CD4-positive, alpha-beta T cell treated with Interleukin-21 for 1 hour (primary cell): Measurements from ENCODE around the gene KCNA3.
A peak's percentile ranks its signal among the peaks of the same experiment; 100 is the strongest.

Experiments
- DNase-seq: peaks from one replicate; pipeline ENCODE4 v3.0.0-alpha.2; 2020

Gene KCNA3

DNA sequence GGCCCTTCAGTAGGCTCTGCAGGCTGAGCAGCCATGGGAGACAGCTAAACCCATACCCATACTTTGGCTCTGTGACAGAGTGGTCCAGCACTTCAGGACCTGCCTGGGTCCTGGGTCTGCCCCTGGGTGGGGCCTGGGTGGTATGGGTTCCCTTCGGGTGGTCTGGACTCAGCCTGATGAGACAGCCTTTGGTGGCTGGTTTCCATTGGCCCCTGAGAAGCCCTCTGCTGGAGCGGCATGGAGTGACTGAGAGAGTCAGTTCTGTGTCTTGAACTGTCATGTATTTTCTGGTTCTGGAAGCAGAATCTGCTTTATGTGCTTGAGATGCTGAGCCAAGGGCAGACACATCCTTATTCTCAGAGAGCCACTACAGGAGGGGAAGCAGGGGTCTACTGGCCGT, 37.3 kb downstream of the KCNA3 start:
- no peak for DNase-seq

DNA sequence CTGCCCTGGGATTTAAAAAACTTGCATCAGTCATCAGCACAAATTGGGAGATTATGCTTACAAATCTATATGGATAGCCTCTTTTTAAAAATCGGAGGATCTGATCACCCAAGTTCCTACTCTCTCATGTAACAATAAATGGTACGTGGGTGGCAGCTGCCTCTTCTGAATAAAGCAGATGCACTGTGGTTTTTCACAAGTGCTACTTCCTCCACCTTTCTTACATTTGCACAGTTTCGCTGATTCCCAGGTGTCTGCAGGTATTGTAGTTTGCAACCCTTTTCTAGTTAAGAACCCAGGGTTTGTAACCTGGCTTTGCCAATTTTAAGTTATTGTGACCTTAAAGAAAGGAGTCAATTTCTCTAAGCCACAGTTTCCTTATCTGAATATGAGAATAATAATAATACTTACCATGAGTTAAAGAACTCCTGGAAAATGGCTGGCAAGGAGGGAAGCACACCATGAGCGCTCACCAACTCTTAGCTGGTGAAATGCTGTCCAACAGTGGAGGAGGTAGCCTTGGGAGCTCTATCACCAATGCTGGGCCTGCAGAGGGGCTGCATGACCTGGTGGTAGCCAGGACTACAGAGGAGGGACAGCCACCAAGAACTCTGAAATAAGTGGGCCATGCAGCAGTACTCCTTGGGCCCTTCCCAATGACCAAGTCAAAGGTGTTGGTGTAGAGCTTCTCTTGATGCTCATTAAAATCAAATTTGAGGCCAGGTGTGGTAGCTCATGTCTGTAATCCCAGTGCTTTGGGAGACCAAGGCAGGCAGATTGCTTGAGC, 38.4 kb downstream of the KCNA3 start:
- DNase-seq: peak; percentile 50

DNA sequence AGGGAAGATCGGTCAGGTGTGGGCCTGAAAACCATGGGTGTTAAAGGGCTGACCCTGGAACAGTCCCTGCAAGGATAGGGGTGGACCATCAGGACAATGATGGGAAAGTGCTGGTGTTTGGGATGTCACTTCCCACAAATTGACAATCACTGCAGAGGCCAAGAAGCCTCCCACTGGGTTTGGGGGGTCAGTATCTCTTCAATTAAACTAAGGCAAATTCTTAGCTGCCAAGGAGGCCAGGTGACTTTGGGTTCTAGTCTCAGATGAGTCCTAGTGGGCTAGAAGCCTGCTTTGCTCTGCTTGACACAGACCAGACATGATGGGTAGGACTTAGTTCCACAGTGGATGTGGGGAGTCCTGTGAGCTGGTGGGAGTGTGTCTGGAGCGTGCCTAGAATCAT, 39.3 kb downstream of the KCNA3 start:
- no peak for DNase-seq

DNA sequence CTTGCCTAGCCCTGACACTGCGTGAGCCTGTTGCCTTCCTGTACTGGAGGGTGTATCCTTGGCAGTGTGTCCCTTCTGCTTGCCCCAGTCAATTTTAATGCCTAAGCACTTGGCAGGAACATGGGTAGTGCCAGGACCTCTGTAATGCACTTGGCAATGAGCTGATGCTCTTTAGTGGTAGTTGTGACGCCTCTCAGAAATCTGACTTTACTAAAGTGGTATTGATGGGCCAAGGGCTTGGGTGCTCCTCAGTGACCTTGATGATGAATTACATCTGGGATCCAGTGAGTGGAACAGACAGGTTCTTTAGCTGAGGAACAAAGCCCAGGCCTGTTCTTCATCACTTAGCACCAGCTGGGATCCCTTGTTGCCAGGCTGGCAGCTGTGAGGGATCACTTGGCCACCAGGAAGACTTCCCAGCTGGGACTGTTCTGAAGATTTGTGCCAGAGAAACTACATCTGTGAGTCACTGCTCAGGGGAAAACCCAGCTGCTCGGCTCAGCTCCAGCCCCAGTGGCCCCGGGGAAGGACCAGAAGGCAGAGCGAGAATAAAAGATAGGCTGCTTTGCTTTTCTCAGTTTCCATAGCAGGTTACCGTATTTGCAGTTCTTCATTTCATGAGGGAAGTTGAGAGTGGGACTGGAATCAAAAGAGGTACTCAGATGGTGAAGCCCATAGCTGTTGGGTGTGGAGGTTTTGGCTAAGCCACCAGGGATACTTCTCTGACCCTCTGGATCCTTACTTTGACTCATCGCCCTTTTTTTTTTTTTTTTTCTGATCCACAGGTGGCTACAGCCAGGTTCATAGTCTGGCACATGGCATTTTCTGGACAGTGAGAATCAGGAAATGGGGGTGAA, 40.1 kb downstream of the KCNA3 start:
- DNase-seq: peak; percentile 81

DNA sequence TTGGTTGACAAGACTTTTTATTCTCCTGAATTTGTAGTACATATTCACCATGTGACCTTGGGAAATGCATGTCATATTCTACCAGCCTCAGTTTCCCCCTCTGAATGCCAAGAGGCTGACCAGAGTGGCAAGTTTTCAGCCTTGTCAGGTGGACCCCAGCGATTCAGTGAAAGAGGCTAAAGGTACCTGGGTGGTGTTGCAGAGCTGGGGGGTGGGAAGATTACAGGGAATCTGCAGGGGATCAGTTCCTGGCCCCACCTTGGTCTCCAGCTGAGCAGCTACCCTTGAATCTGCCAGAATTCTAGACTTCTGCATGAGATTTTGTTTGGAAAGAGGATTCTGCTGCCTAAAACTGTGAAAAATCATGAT, 40.7 kb downstream of the KCNA3 start:
- no peak for DNase-seq

DNA sequence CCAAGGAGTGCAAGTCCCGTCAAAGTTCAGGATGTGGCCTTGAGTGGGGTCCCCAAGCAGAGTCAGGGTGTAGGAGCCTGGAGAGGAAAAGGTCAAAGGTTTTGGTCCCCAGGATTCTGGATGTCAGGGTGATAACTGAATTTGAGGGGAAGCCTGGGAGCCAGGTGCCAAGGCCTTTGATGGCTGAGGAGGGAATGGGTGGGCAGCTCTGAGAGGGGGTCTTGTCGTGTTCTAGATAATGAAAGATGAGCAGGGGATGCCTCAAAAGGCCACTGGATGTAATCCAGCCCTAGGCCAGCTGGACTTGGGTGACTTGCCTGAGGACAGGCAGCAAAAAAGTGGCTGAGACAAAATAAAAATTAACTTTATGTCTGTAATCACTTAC, 41.1 kb downstream of the KCNA3 start:
- DNase-seq: no peak

DNA sequence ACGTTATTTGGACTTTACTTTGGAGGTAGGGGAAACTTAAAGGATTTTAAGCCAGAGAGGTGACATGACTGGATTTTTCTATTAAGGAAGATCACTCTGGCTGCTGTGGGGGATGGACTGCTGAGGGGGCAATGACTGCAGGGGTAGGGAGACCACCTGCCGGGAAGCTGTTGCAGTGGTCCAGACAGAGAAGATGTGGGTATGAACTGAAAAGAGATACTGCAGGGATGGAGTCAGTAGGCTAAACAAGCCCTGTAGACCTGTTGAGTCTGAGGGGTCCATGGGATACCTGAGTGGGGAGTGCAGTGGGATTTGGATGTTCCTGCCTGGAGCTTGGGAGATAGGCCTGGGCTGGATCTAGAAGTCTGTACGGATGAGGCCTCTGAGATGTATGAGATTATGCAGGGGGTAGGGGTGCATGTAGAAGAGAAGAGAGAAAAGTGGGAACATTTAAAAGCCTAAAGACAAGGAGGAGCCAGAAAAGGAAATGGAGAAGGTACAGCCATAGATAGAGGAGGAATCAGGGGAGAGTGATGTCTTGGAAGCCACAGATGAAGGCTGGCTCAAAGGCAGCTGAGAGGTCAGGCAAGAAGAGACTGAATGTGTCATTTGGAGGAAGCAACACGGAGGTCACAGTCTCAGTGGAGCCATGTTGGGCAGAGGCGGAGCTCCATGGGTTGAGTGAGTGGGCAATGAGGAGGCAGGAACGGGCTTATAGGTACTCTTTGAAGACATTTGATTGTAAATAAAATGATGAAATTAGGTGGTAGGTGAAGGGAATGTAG, 42.7 kb downstream of the KCNA3 start:
- DNase-seq: no peak

DNA sequence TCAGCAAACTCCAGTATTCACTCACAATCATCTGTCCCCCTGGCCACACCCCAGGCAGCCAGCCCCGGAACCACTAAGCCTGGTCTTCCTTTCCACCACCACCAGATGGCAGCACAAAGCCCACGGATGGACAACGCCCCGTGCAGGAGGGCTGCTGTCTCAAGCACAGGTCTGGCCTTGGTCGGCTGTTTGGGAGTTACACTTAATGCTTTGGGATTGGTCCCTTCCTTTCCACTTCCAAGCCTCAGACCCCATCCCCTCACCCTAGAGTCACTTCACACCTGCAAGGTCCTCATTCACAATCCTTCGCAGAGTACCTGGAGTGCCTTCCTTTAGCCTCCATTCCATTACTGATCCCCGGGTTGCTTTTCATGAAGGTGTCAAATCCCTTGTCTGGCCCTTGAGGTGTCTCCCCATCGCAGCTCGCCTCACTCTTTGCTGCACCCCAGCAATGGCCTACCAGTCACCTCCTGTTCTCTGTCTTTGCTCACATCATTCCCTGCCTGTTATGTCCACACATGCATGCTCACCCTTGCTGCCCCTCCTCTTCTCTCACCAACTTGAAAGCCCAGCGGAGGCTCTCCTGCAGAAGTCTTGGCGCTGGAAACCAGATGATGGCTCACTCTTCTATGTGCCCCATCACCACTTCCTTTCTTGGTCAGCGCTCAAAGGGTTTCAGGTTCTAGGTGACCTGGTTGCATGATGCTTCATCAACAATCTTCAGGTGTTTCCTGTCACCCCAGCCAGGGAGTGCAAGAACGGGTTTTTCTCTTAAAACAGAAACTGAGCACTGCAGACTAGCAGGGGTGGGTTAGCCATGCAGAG, 43.7 kb downstream of the KCNA3 start:
- peak; percentile 89 for DNase-seq

DNA sequence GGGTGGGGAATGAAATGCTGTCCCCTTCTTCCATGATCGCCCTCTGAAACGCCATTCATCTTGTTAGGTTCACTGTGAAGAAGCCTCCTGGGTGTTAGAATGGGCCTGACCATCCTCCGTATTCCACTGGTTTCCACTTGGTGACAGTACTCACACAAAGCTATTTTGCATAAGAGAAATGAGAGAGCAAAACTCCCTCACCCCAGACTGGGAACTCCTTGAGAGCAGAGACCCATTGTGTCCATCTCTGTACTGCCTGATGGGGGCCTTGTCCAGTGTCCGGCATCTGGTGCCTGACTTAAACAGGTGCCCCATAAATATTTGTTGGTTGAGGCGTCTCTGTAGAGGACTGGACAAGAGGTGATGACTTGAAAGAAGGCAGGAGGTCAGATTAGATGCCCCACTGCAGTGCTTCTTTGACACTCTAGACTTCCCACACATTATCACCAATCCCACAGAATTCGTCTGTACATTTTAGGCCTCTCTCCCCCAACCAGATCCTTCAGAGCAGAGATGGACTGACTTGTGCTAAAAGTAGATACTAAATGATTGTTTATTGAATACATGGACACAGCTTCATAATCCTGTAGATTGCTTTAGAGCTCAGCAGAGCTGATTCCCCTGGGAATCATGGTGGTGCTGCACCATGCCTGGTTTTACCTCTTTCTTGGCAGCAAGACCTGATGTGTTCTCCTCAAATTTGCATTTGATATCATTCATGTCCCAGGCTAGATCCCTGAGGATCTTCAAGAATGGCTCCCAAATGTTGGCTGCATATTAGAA, 46.2 kb downstream of the KCNA3 start:
- no peak for DNase-seq

DNA sequence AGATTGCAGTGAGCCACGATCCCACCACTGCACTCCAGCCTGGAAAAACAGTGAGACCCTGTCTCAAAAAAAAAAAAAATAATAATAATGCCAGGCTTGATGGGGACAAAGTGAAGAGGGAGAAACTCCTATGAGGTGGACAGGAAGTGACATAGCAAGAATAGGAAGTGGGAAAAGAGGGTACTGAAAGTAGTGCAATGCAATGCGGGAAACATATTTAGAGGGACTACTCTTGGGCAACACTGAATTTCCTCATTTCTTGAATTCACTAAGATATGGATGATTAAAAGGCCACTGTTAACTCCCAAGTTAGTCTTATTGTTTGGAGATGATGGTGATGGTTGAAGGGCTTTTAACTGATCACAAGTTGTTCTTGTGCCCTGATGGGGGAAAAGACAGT, 47.0 kb downstream of the KCNA3 start:
- no peak for DNase-seq

DNA sequence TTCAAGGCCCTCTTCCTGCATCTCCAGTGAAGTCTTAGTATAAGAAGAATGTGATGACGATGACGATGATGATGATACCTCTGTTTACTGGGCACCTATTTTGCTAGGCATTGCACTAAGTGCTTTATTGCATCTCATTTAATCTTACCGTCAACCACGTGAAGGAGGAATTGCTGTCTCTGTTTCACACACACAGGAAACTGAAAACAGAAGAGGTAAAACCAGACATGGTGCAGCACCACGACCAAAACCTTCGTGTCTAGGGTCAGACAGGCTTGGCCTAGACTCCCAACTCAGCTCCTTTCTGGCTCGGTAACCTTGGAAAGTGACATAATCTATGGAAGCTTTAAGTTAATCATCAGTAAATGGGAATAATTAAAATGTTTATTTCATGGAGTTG, 47.9 kb downstream of the KCNA3 start:
- DNase-seq: no peak
